GM13976 (cell line): ENCODE results near the gene TAB3.

Source experiments
- DNase-seq: peaks from one replicate; pipeline ENCODE4 v3.0.0; 2012; ENCODE audit warnings: low spot score
- in situ Hi-C: fragments of 300-500 bp; cut with MboI; formaldehyde crosslinking; loops from one replicate; pipeline ENCODE4 v1.12.0; 2022; ENCODE audit warnings: low sequenced_read_pairs, mixed read lengths, inconsistent platforms; ENCODE audit not compliant: unreplicated experiment
- TF ChIP-seq, protein P1 (sequence below): IDR thresholded peaks from 2 replicates; pipeline ENCODE4 v1.5.1; 2012; ENCODE audit warnings: borderline replicate concordance, mild to moderate bottlenecking; ENCODE audit not compliant: insufficient read depth; ENCODE audit errors: extremely low read depth, missing control alignments, control extremely low read depth

Gene TAB3

GRCh38 chrX:30904186-30904585, 15.1 kb upstream of the TAB3 start:
- TF ChIP-seq, protein P1, sequence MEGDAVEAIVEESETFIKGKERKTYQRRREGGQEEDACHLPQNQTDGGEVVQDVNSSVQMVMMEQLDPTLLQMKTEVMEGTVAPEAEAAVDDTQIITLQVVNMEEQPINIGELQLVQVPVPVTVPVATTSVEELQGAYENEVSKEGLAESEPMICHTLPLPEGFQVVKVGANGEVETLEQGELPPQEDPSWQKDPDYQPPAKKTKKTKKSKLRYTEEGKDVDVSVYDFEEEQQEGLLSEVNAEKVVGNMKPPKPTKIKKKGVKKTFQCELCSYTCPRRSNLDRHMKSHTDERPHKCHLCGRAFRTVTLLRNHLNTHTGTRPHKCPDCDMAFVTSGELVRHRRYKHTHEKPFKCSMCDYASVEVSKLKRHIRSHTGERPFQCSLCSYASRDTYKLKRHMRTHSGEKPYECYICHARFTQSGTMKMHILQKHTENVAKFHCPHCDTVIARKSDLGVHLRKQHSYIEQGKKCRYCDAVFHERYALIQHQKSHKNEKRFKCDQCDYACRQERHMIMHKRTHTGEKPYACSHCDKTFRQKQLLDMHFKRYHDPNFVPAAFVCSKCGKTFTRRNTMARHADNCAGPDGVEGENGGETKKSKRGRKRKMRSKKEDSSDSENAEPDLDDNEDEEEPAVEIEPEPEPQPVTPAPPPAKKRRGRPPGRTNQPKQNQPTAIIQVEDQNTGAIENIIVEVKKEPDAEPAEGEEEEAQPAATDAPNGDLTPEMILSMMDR = no peak
- in situ Hi-C loops = no loop called here
- DNase-seq = no peak

- no peak for DNase-seq
- in situ Hi-C loops = no loop called here
- TF ChIP-seq, protein P1 = no peak
Measured at GRCh38 chrX:30900227-30900626, 11.2 kb upstream of the TAB3 start.

DNA sequence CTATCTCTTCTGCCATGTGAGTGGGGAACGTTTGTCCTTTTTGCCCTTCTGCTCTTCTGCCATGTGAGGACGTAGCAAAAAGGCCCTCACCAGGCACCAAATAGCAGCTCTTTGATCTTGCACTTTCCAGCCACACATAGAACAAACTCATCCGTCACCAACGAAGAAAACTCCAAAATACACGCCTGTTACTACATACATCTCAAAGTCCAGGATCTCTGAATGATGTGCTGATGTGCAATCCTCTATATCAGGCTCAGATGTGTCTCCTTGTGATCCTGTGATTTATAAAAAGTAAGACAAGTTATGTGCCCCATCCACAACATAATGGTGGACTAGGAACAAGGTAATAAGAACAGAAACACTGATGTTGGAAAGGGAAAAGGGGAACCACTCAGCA, 9.8 kb upstream of the TAB3 start:
- in situ Hi-C loops = no loop called here
- no peak for DNase-seq
- TF ChIP-seq, protein P1 = no peak

DNA sequence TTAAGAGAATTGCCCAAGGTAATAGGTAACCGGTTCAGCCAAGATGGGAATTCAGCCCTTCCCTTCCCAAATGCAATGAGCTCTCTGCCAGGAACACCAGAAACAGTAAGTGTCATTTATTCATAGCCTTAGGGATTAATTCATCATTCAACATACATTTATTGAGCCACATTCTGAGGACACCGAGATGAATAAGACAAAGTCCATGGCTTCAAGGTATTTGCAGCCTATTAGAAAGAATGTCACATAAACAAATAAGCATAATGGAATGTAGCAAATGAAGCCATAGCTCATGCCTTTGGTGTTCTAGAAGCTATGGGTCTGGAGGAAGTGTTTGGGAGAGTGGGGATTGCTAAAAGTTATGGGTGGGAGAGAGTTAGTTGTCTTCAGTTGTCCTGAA, 6.3 kb upstream of the TAB3 start:
- TF ChIP-seq, protein P1 = no peak
- DNase-seq = no peak
- in situ Hi-C loops = no loop called here

DNA sequence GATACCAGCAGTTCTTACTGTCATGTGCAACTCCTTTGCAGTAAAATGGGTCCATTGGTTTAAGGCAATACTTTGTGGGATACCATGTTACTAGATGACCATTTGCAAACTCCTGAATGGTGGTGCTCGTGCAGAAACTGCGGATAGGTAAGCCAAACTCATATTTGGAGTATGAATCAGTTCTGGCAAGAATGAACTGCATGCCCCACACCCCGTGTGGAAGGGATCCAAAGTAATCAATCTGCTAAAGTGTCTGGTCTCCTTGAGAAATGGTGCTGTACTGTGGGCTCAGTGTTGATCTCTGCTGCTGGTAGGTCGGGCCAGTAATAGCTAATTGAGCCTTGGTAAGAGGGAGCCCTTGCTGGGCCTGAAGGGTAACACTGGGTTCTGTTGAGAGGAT, 4.2 kb upstream of the TAB3 start:
- TF ChIP-seq, protein P1 = no peak
- in situ Hi-C loops = no loop called here
- DNase-seq = no peak

DNA sequence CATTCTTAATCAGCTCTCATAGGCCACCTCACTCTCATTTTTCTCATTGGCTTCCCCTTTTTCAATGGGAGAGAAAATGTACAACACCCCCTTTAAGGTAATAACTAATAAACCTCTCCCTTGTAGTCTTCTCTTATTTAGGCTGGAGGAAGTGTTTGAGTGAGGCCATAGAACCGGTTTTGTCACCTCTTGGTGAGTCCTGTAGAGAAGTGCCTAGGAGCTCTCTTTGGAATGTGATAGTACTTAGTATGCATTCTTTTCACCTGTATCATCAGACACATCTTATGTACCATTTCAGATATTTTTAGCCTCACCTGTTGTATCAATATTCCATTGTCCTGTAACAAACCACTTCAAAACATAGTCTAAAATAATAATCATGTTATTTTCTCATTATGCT, 3.5 kb upstream of the TAB3 start:
- no peak for DNase-seq
- in situ Hi-C loops = no loop called here

More for the DNA sequence above, 3.5 kb upstream of the TAB3 start:
- TF ChIP-seq, protein P1 = no peak
